ENCODE results near the gene LRMDA.
A peak's percentile ranks its signal among the peaks of the same experiment; 100 is the strongest.
"Not testable (repeated sequence)": the region's sequence is repeated elsewhere in the genome, so short reads cannot be mapped to it uniquely, and the experiment has no call there.

Gene LRMDA

GRCh38 chr10:76581506-76582256 lies 1150.3 kb downstream of the LRMDA start (continued):
- TF ChIP-seq ZNF426 (tag by site-specific recombination; IDR thresholded peaks at IDR 0.05) = no peak

- no peak overlapping the region for H3K27ac ChIP-seq (ENCODE audit: extremely low read depth, low read depth, low read length)
Observed at GRCh38 chr10:76582531-76582930, 1151.1 kb downstream of the LRMDA start.

GRCh38 chr10:76583711-76584161 lies 1152.3 kb downstream of the LRMDA start:
- no peak overlapping the region for H3K27ac ChIP-seq (ENCODE audit: extremely low read depth, low read depth, low read length)
- ChIA-PET CTCF (no interaction called here), POLR2A (no interaction called here)
- H3K36me3 ChIP-seq (ENCODE audit: control insufficient read depth in 2 of 2, insufficient read depth in 1 of 2, low read length in 2 of 2) = no peaks in the 10 kb centered on the region
- no peak for TF ChIP-seq BCL6B (tag by site-specific recombination; IDR thresholded peaks at IDR 0.05)
- TF ChIP-seq PRDM1 (tag by site-specific recombination; IDR thresholded peaks at IDR 0.05) = peak; percentile 47; the same call in 1 of the 2 replicates
- no peaks in the 10 kb centered on the region for H3K4me1 ChIP-seq (ENCODE audit: control insufficient read depth, insufficient read depth, low read length)
- H3K9me3 ChIP-seq (ENCODE audit: control insufficient read depth, insufficient read depth, low read depth, low read length) = no peaks in the 10 kb centered on the region
- no peak overlapping the region for H3K4me3 ChIP-seq (ENCODE audit: low read depth, low read length)

More at GRCh38 chr10:76582531-76582930, 1151.1 kb downstream of the LRMDA start:
- Histone ChIP-seq H3K4me1 (ENCODE audit: control insufficient read depth, insufficient read depth, low read length) (no peaks in the 10 kb centered on the region), H3K36me3 (ENCODE audit: control insufficient read depth in 2 of 2, insufficient read depth in 1 of 2, low read length in 2 of 2) (no peaks in the 10 kb centered on the region), H3K9me3 (ENCODE audit: control insufficient read depth, insufficient read depth, low read depth, low read length) (no peaks in the 10 kb centered on the region), H3K4me3 (ENCODE audit: low read depth, low read length) (no peak overlapping the region)
- POLR2A ChIA-PET = no interaction called here
- CTCF ChIA-PET = no interaction called here
- TF ChIP-seq ZNF133 (tag by site-specific recombination; IDR thresholded peaks at IDR 0.05) (no peak), ZNF654 (tag by site-specific recombination; IDR thresholded peaks at IDR 0.05; ENCODE audit: low read depth) (no peak)

DNA sequence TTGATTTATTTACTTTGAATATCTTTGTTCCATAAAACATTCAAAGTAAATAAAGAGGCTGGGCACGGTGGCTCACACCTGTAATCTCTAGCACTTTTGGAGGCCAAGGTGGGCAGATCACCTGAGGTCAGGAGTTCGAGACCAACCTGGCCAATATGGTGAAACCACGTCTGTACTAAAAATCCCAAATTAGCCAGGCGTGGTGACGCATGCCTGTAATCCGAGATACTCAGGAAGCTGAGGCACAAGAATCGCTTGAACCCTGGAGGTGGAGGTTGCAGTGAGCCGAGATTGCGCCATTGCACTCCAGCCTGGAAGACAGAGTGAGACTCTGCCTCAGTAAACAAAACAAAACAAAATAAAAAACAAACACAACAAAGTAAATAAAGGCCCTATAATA lies 1153.0 kb downstream of the LRMDA start:
- POLR2A ChIA-PET; H3K36me3 ChIP-seq (ENCODE audit: control insufficient read depth in 2 of 2, insufficient read depth in 1 of 2, low read length in 2 of 2); H3K9me3 ChIP-seq (ENCODE audit: control insufficient read depth, insufficient read depth, low read depth, low read length); H3K27ac ChIP-seq (ENCODE audit: extremely low read depth, low read depth, low read length); CTCF ChIA-PET; H3K4me1 ChIP-seq (ENCODE audit: control insufficient read depth, insufficient read depth, low read length); H3K4me3 ChIP-seq (ENCODE audit: low read depth, low read length): not testable (repeated sequence)
